HCT116 (cell line): Measurements from ENCODE around the gene COMMD1. TPM values are rescaled to one million over a fixed set of nuclear protein-coding genes. Genes with fewer than 3 reads are reported as not detected.

Experiments used
- ATAC-seq: fragments of 200-7000 bp; cut with Tn5 transposase; 2 replicates; pipeline ENCODE4 v1.9.1; 2020; ENCODE audit warnings: mild to moderate bottlenecking, moderate library complexity
- BruUV-seq: library from RNA; stranded (reverse); fragments of 400-500 nt; replicated peaks from 2 replicates; lab custom pipeline; 2021; lab: Mats Ljungman, UMichigan
- CTCF ChIA-PET: fragments of 300-600 bp; sonication (Branson Sonifier 250); formaldehyde crosslinking; loops from one replicate; lab custom pipeline; 2021; ENCODE audit warnings: antibody characterized with exemption; lab: Charles Lee
- POLR2A ChIA-PET: fragments of 300-600, 350-600 bp; sonication (Branson Sonifier 250); formaldehyde crosslinking; loops from one replicate; lab custom pipeline; 2021; ENCODE audit warnings: antibody characterized with exemption; lab: Charles Lee
- RAD21 ChIA-PET, 2 experiments: fragments of 300-600 bp; sonication (Branson Sonifier 250); formaldehyde crosslinking; loops; one replicate each; lab custom pipeline; 2023; ENCODE audit warnings: low total read pairs in 2 of 2; ENCODE audit not compliant: uncharacterized antibody in 2 of 2, unreplicated experiment in 2 of 2, low non-redundant PET in 1 of 2; lab: Charles Lee
- DNase-seq: peaks from one replicate; pipeline ENCODE4 v3.0.0-alpha.2; 2010; ENCODE audit warnings: low read depth, low spot score
- H2AFZ ChIP-seq: fragments of 200-600 bp; shearing (Covaris generic), sonication (generic); 2 replicates; pipeline ENCODE4 v1.6.1; 2017; ENCODE audit warnings: low read depth, mixed run types, mixed read lengths, antibody characterized with exemption, low read length; ENCODE audit not compliant: poor library complexity, severe bottlenecking
- H3K27ac ChIP-seq: 2 replicates; pipeline ENCODE4 v1.5.1; 2012; ENCODE audit warnings: low read depth, low read length
- H3K27me3 ChIP-seq: fragments of 200-600 bp; sonication (generic); 2 replicates; pipeline ENCODE4 v1.6.1; 2016; ENCODE audit warnings: mixed run types, low read length, mixed read lengths; ENCODE audit not compliant: insufficient read depth
- H3K36me3 ChIP-seq, 2 experiments: fragments of 200-500 bp in 1 of 2; fragments of 200-600 bp in 1 of 2; sonication (Bioruptor generic) in 1 of 2; sonication (generic) in 1 of 2; 2 replicates each; pipeline versions ENCODE4 v1.5.1 to v1.6.1; 2014 to 2016; ENCODE audit warnings: low read length in 2 of 2, inconsistent platforms in 1 of 2, mixed read lengths in 1 of 2, mixed run types in 1 of 2; ENCODE audit not compliant: insufficient read depth in 2 of 2, control insufficient read depth in 1 of 2
- H3K4me1 ChIP-seq, 2 experiments: fragments of 200-600 bp in 1 of 2; sonication (generic) in 1 of 2; 2 replicates each; pipeline versions ENCODE4 v1.5.1 to v1.6.1; 2012 to 2017; ENCODE audit warnings: low read length in 2 of 2, inconsistent platforms in 1 of 2, mild to moderate bottlenecking in 1 of 2, mixed read lengths in 1 of 2, mixed run types in 1 of 2, moderate library complexity in 1 of 2; ENCODE audit not compliant: insufficient read depth in 2 of 2, control insufficient read depth in 1 of 2
- H3K4me2 ChIP-seq: fragments of 200-600 bp; sonication (generic); 2 replicates; pipeline ENCODE4 v1.6.1; 2017; ENCODE audit warnings: mixed run types, low read length, mixed read lengths
- H3K4me3 ChIP-seq, 2 experiments: fragments of 200-600 bp in 1 of 2; sonication (generic) in 1 of 2; replicated peaks in 1 of 2; 2 replicates each; pipeline ENCODE4 v1.5.1; 2011 to 2016; ENCODE audit warnings: low read length in 2 of 2, control low read depth in 1 of 2, low read depth in 1 of 2, mild to moderate bottlenecking in 1 of 2, mixed read lengths in 1 of 2, mixed run types in 1 of 2
- H3K79me2 ChIP-seq: fragments of 200-600 bp; sonication (generic); 2 replicates; pipeline ENCODE4 v1.6.1; 2017; ENCODE audit warnings: mild to moderate bottlenecking, mixed run types, low read length, moderate library complexity, mixed read lengths; ENCODE audit not compliant: insufficient read depth
- H3K9ac ChIP-seq: fragments of 200-600 bp; sonication (generic); 2 replicates; pipeline ENCODE4 v1.6.1; 2016; ENCODE audit warnings: low read length, mixed read lengths
- H3K9me2 ChIP-seq: fragments of 200-600 bp; sonication (generic), shearing (Covaris generic); 2 replicates; pipeline ENCODE4 v1.6.1; 2017; ENCODE audit warnings: mixed run types, mild to moderate bottlenecking, moderate library complexity; ENCODE audit not compliant: insufficient read depth
- H3K9me3 ChIP-seq, 2 experiments: fragments of 200-500 bp in 1 of 2; fragments of 200-600 bp in 1 of 2; sonication (Bioruptor generic) in 1 of 2; sonication (generic) in 1 of 2; 2 replicates each; pipeline ENCODE4 v1.6.1; 2014 to 2017; ENCODE audit warnings: low read length in 2 of 2, mixed read lengths in 2 of 2, inconsistent platforms in 1 of 2, low read depth in 1 of 2, mild to moderate bottlenecking in 1 of 2, mixed run types in 1 of 2, moderate library complexity in 1 of 2; ENCODE audit not compliant: control insufficient read depth in 1 of 2, insufficient read depth in 1 of 2
- H4K20me1 ChIP-seq: fragments of 200-600 bp; sonication (generic), shearing (Covaris generic); 2 replicates; pipeline ENCODE4 v1.6.1; 2017; ENCODE audit warnings: mixed run types, mild to moderate bottlenecking, moderate library complexity; ENCODE audit not compliant: insufficient read depth
- CBX3 ChIP-seq: IDR thresholded peaks from 2 replicates; pipeline ENCODE4 v1.6.1; 2012; ENCODE audit warnings: low read depth
- CTCF ChIP-seq, 3 experiments: fragments of 200-600 bp in 1 of 3; sonication (generic) in 1 of 3; IDR thresholded peaks in 2 of 3; conservative IDR thresholded peaks in 1 of 3; 2 replicates each; pipeline ENCODE4 v1.5.1; 2012 to 2017; ENCODE audit warnings: low read depth in 2 of 3, low read length in 2 of 3, antibody characterized with exemption in 1 of 3, borderline replicate concordance in 1 of 3, control low read depth in 1 of 3, mild to moderate bottlenecking in 1 of 3, mixed read lengths in 1 of 3, mixed run types in 1 of 3, moderate library complexity in 1 of 3; ENCODE audit not compliant: insufficient read depth in 1 of 3
- EZH2phosphoT487 ChIP-seq: fragments of 200-600 bp; IDR thresholded peaks from 2 replicates; pipeline ENCODE4 v1.6.1; 2018; ENCODE audit warnings: antibody characterized with exemption, borderline replicate concordance
- FOSL1 ChIP-seq: IDR thresholded peaks from 2 replicates; pipeline ENCODE4 v1.6.1; 2012; ENCODE audit warnings: low read depth
- JUND ChIP-seq: IDR thresholded peaks from 2 replicates; pipeline ENCODE4 v1.6.1; 2012
- REST ChIP-seq: IDR thresholded peaks from 2 replicates; pipeline ENCODE4 v1.6.1; 2012; ENCODE audit warnings: low read depth
- TCF7L2 ChIP-seq: IDR thresholded peaks from 2 replicates; pipeline ENCODE4 v1.7.0; 2011; ENCODE audit warnings: borderline replicate concordance, inconsistent platforms; ENCODE audit not compliant: insufficient read depth, insufficient read length; ENCODE audit errors: extremely low read depth
- ZBTB33 ChIP-seq: IDR thresholded peaks from 2 replicates; pipeline ENCODE4 v1.6.1; 2011; ENCODE audit warnings: mild to moderate bottlenecking, low read length, moderate library complexity; ENCODE audit not compliant: insufficient replicate concordance; ENCODE audit errors: extremely low read depth
- ZFX ChIP-seq: fragments of 450-650 bp; IDR thresholded peaks from 2 replicates; pipeline ENCODE4 v1.6.1; 2017
- ZNF274 ChIP-seq: fragments of 200-500 bp; sonication (Bioruptor generic); IDR thresholded peaks from 2 replicates; pipeline ENCODE4 v1.6.1; 2014; ENCODE audit warnings: mild to moderate bottlenecking, low read depth, low read length, inconsistent platforms
- intact Hi-C: fragments of 100-400 bp; cut with micrococcal nuclease; formaldehyde crosslinking; loops from 2 replicates; pipeline ENCODE4 v1.10.0; 2022
- total RNA-seq: library from RNA; stranded (reverse); gene quantifications from one replicate; pipeline ENCODE4 v1.2.1, GENCODE V29; 2021; ENCODE audit not compliant: unreplicated experiment

Gene COMMD1
- total RNA-seq, 1 experiment from 2014 or later = 16.1 TPM

- BruUV-seq = no TSS peak
- ChIA-PET POLR2A (no interaction called here), CTCF (no interaction called here), RAD21 (no interaction called here)
- intact Hi-C loops = no loop called here
- H3K9ac ChIP-seq = no peak overlapping the region
- no peaks in the 10 kb centered on the region for H3K36me3 ChIP-seq
- no peaks in the 10 kb centered on the region for H3K4me1 ChIP-seq
- no peaks in the 10 kb centered on the region for H3K79me2 ChIP-seq
- H3K27ac ChIP-seq = no peak overlapping the region
- no peak overlapping the region for H2AFZ ChIP-seq
- no peaks in the 10 kb centered on the region for H3K9me2 ChIP-seq
- H3K4me2 ChIP-seq = no peak overlapping the region
- no peak overlapping the region for H3K4me3 ChIP-seq
- no peaks in the 10 kb centered on the region for H3K9me3 ChIP-seq
- TF ChIP-seq ZFX = no peak
- TF ChIP-seq CTCF (IDR thresholded peaks at IDR 0.05 in 2 of 3, conservative IDR thresholded peaks at IDR 0.05 in 1 of 3; ENCODE audit: borderline replicate concordance in 1 of 3, insufficient read depth in 1 of 3, low read depth in 2 of 3, low read length in 2 of 3) = no peak
- TF ChIP-seq JUND = no peak
- TF ChIP-seq ZBTB33 = no peak
- TF ChIP-seq ZNF274 = no peak
- TF ChIP-seq TCF7L2 = no peak
- TF ChIP-seq FOSL1 = no peak
- TF ChIP-seq EZH2phosphoT487 = no peak
- no peak for TF ChIP-seq CBX3
- TF ChIP-seq REST = no peak
- ATAC-seq (no peak), DNase-seq (no peak)
- no peaks in the 10 kb centered on the region for H4K20me1 ChIP-seq
- no peaks in the 10 kb centered on the region for H3K27me3 ChIP-seq
These were observed 279.2 kb downstream of the COMMD1 start for GRCh38 chr2:62184512-62185230.
